ENCODE data around the gene MCEMP1. TPM values are rescaled to one million over a fixed set of nuclear protein-coding genes. Genes with fewer than 3 reads are reported as not detected.

MCEMP1 gene
- total and polyA plus RNA-seq, 2 of the 4 experiments (the other 2 are of a cell fraction): 0.15 TPM; not detected in 1

- intact Hi-C loops (cut with micrococcal nuclease): no loop called here
- 0% methylated on average over 1 of the region's 8 CpGs; no CpG with 5 or more reads in 1 of the 2 experiments for WGBS, 2 experiments (ENCODE audit: extremely low coverage in 2 of 2, insufficient read length in 1 of 2)
Observed at GRCh38 chr19:7661744-7662538, 14.9 kb upstream of the MCEMP1 start.

More at GRCh38 chr19:7661744-7662538, 14.9 kb upstream of the MCEMP1 start:
- Histone ChIP-seq H2BK20ac (ENCODE audit: low read depth, low read length) (no peak overlapping the region), H2BK120ac (ENCODE audit: low read depth, low read length) (no peak overlapping the region), H3K56ac (ENCODE audit: extremely low read depth, insufficient read depth, low read length) (no peak overlapping the region), H3K79me1 (ENCODE audit: low read depth in 1 of 2, low read length in 2 of 2) (no peaks in the 10 kb centered on the region), H3K9ac (ENCODE audit: low read depth, low read length) (no peak overlapping the region), H2AFZ (replicated peaks; ENCODE audit: low read length, poor library complexity) (no peak overlapping the region), H3K4me2 (ENCODE audit: low read depth, low read length) (no peak overlapping the region), H3K14ac (replicated peaks; ENCODE audit: low read depth, low read length) (no peak overlapping the region), H4K5ac (ENCODE audit: low read depth, low read length) (no peak overlapping the region), H2AK9ac (replicated peaks; ENCODE audit: low read depth, low read length, poor library complexity) (no peak overlapping the region), H3K4me3 (ENCODE audit: insufficient read depth, low read depth, low read length) (no peak overlapping the region), H3K18ac (ENCODE audit: low read depth, low read length) (no peak overlapping the region), H3K36me3 (ENCODE audit: control insufficient read depth, insufficient read depth, low read length) (no peaks in the 10 kb centered on the region), H4K20me1 (ENCODE audit: insufficient read depth, low read length) (no peaks in the 10 kb centered on the region), H2BK5ac (ENCODE audit: low read depth, low read length, poor library complexity, severe bottlenecking) (no peak overlapping the region), H3K4me1 (ENCODE audit: control insufficient read depth, insufficient read depth, low read length) (no peaks in the 10 kb centered on the region), H3K9me3 (ENCODE audit: control insufficient read depth, insufficient read depth, low read length) (no peaks in the 10 kb centered on the region), H2AK5ac (ENCODE audit: low read depth, low read length) (no peak overlapping the region), H3K9me1 (ENCODE audit: insufficient read depth, low read length) (no peaks in the 10 kb centered on the region), H3K23ac (ENCODE audit: low read depth, low read length) (no peak overlapping the region), H4K8ac (ENCODE audit: low read depth in 2 of 2, low read length in 2 of 2) (no peak overlapping the region), H3K27ac (ENCODE audit: insufficient read depth, low read length) (no peak overlapping the region), H3K27me3 (ENCODE audit: control insufficient read depth, insufficient read depth, low read length) (peaks cover 9% of the 10 kb centered on the region), H4K91ac (ENCODE audit: insufficient read depth, low read depth, low read length) (no peak overlapping the region), H3K4ac (ENCODE audit: low read depth, low read length) (no peak overlapping the region), H2BK15ac (ENCODE audit: low read depth, low read length) (no peak overlapping the region)
- dilution Hi-C loops (cut with HindIII; ENCODE audit: low sequenced_read_pairs, unreplicated experiment) (no loop called here), in situ Hi-C loops (cut with MboI; ENCODE audit: low sequenced_read_pairs) (no loop called here)
- BruUV-seq (replicated peaks): no TSS peak
- DNase-seq (no peak), ATAC-seq (ENCODE audit: low read depth) (no peak)
- ChIA-PET POLR2A (ENCODE audit: unreplicated experiment) (no interaction called here), CTCF (interaction anchor here (1.2 kb wide), 1 partner anchor 19 kb away, joined by 4 read pairs; the partner anchor contains the start of gene TRAPPC5)
- no peak for TF ChIP-seq BHLHE40 (IDR thresholded peaks at IDR 0.05; ENCODE audit: low read depth, low read length)
- TF ChIP-seq MXI1 (IDR thresholded peaks at IDR 0.05; ENCODE audit: borderline replicate concordance, low read depth, low read length): no peak
- TF ChIP-seq RCOR1 (IDR thresholded peaks at IDR 0.05; ENCODE audit: insufficient replicate concordance, low read length): no peak
- TF ChIP-seq, protein P1, sequence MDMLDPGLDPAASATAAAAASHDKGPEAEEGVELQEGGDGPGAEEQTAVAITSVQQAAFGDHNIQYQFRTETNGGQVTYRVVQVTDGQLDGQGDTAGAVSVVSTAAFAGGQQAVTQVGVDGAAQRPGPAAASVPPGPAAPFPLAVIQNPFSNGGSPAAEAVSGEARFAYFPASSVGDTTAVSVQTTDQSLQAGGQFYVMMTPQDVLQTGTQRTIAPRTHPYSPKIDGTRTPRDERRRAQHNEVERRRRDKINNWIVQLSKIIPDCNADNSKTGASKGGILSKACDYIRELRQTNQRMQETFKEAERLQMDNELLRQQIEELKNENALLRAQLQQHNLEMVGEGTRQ (IDR thresholded peaks at IDR 0.05; ENCODE audit: low read depth, low read length): no peak
- no peak for TF ChIP-seq RFX5 (IDR thresholded peaks at IDR 0.05; ENCODE audit: low read depth, low read length)
- no peak for TF ChIP-seq CHD1 (IDR thresholded peaks at IDR 0.05; ENCODE audit: low read depth, low read length)
- TF ChIP-seq RAD21 (IDR thresholded peaks at IDR 0.05; ENCODE audit: low read length): no peak
- TF ChIP-seq CTCF (conservative IDR thresholded peaks at IDR 0.05; ENCODE audit: low read depth, low read length): no peak
- TF ChIP-seq FOS (IDR thresholded peaks at IDR 0.05; ENCODE audit: low read depth, low read length): no peak
- no peak for TF ChIP-seq POLR2A (IDR thresholded peaks at IDR 0.05; ENCODE audit: low read depth, low read length)
- TF ChIP-seq MAZ (IDR thresholded peaks at IDR 0.05; ENCODE audit: borderline replicate concordance, low read depth, low read length): no peak

Measured in IMR-90 (cell line).